DMS53 (cell line): ENCODE results near the gene TCFL5.

Source experiments
- DNase-seq: peaks from one replicate; lab custom pipeline; 2025; lab: John Stamatoyannopoulos, UW

TCFL5 gene

GRCh38 chr20:62822788-62823651 lies 38.6 kb downstream of the TCFL5 start:
- DNase-seq, result peak; percentile 92

DNA sequence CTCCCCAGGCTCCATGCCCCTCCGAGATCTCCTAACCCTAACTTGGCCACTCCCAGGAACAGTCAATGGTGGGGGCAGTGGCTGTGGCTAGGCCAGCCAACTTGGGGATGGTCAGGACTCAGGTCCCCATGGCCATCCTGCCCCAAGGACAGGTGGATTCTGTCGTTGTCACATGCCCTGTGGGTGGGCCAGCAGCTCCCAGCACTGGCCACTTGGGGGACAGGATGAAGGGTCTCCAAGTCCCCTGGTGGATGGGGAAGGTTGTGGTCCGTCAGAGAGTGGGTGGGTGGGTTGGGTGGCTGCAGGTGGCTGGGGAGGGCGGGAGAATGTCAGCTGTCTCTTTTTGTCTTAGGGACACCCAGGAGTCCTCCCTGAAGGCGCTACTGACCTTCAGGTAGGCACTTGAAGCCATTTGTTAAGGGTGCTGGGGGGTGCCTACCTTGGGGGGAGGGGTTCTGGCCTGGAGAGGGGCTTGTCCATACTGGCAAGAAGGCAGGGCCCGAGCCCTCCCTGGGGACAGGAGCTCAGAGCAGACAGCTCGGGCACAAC lies 39.3 kb downstream of the TCFL5 start:
- DNase-seq, result no peak

DNA sequence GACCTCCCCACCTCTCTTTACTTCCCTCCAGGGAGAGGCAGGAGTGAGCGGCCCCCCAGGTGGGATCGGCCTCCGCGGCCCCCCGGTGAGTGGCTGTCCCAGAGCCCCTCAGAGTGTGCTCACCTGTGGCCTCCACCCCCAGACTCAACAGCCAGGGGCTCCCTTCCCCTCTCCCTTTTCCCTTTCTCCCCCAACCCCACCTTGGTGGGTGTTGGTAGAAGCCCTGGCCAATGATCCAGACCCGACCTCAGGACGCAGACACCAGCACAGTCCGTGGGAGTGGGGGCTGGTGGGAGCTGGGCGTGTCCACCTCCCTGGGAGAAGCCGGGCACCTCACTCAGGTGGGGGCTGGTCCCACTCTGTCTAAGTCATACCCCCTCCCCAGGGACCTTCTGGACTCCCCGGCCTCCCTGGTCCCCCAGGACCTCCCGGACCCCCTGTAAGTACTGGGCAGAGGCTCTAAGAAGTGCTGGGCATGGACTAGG lies 39.9 kb downstream of the TCFL5 start:
- DNase-seq, result no peak

DNA sequence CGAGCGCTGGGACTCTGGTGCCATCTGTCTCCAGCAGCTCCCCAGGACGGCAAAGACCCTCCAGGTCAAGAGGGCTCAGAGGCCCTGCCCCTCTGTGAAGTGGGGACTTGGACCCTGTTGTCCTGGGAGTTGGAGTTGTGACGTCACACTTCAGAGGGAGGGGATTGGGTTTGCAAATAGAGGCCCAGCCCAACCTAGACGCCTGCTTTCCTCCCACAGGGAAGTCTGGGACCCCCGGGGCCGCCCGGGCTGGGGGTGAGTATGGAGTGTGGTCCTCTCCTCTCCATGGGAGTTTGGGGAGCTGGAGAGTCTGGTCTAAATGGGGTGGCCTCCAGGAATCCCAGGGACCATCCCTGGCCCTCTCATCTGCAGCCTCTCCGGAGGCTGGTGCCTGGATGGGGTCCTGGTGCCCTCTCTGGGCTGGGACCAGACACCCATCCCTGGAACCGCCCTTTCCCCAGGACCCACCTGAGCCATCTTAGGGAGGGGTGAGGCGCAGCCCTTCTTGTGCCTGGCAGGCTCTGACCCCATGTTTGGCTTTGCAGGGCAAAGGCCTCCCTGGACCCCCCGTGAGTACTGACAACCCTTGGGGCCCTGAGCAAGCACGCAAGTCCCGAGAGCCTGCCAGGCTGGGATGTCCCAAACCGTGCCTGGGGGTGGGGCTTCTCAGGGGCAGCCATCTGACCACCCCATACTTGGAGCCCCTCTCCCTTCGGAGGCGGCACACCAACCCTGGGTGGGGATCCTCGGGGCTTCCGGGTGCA lies 40.5 kb downstream of the TCFL5 start:
- DNase-seq, result no peak

- DNase-seq, result peak; percentile 39
Measured at GRCh38 chr20:62820208-62820961, 41.2 kb downstream of the TCFL5 start.

GRCh38 chr20:62819494-62820174 lies 42.0 kb downstream of the TCFL5 start:
- DNase-seq, result no peak

DNA sequence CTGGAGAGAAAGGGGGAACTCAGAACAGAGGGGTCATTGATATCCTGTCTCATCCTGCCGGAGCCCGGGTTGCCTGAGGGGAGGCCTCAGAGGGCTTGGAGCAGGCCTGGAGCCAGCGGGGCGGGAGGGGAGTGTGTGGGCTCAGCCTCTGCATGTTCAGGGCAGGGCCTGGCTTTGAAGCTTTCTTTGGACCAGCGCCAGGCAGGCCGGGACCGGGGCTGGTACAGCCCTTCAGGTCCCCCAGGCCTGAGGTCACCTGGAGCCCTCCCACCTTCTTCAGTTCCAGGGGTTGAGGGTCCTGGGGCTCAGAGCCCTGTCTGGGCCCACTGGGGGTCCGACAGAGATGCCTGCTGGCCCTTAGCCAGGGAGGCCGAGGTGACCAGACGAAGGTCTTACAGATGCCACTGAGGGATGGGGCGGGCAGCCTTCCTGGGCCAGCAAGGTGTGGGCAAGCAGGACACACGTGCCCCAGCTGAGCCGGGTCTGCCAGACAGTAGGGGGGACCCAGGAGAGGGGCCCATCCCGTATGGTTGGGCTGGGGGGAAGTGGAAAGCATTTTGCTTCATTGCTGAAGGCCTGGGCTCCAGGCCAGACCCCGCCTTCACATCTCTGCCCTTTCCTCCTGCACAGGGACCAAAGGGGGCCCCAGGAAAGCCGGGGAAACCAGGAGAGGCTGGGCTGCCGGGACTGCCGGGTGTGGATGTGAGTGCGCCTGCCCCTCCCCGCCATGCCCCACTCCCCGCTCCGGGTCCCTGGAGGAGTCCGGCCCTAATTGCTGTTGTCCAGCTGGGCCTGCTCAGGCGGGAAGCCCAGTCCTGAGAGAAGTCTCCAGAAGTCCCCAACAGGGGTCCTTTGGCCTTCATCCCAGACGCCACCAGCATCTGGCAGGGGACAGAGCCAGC lies 42.8 kb downstream of the TCFL5 start:
- peak; percentile 36 for DNase-seq

DNA sequence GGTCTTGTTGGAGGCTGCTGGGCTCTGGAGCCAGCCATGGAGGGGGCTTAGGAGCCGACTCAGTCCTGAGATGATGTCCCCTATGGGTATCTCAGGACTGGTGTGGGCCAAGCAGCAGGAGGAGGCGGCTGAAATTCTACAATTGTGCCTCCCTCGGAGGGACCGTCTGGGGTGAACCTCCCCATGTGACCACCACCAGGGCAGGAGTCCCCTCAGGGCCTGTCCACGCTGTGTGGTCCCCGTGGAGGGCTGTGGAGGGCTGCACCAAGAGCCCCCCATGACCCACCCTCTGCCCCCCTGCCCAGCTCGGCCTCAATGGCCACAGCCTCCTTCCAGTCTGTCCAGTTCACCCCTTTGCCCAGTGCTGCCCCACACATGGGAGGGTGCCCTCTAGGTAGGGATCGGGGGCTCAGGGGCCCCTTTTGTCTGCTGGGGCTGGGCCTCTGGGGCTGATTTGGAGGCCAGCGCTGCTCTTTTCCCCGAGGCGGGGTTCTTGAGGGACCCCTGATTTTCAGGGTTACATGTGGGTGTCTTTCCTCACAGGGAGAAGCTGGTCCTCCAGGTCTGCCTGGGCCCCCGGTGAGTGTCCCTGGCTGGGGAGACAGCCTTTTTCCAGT lies 43.5 kb downstream of the TCFL5 start:
- DNase-seq, result no peak

GRCh38 chr20:62816884-62817873 lies 44.4 kb downstream of the TCFL5 start, which contains the start of gene COL9A3:
COL9A3 (plus strand) TSS chr20:62817050; CDS start chr20:62817065, 15 bp downstream.
- DNase-seq, result peak; percentile 41

- DNase-seq, result peak; percentile 35
Measured at GRCh38 chr20:62816031-62816883, 45.4 kb downstream of the TCFL5 start.

GRCh38 chr20:62815066-62815991 lies 46.3 kb downstream of the TCFL5 start:
- DNase-seq, result no peak

- no peak for DNase-seq
Measured at GRCh38 chr20:62814709-62815065, 46.9 kb downstream of the TCFL5 start.

- no peak for DNase-seq
Measured at GRCh38 chr20:62814060-62814708, 47.4 kb downstream of the TCFL5 start.

DNA sequence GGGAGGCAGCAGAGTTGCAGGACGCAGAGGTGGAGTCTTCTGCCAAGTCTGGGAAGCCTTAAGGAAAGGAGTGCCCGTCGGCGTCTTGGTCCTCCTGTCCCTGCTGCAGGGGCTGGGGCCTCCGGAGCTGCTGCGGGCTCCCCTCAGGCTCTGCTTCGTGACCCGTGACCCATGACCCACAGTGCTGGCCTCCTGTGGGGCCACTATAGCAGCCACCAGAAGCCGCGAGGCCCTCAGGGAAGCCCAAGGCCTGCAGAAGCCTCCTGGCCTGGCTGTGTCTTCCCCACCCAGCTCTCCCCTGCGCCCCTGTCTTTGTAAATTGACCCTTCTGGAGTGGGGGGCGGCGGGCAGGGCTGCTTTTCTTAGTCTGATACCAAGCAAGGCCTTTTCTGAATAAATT lies 48.0 kb downstream of the TCFL5 start:
- DNase-seq, result no peak

DNA sequence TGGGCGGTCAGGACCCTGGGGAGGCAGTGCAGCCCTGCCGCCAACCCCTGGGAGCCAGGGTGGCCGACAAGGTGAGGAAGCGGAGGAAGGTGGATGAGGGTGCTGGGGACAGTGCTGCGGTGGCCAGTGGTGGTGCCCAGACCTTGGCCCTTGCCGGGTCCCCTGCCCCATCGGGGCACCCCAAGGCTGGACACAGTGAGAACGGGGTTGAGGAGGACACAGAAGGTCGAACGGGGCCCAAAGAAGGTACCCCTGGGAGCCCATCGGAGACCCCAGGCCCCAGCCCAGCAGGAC lies 48.8 kb downstream of the TCFL5 start:
- DNase-seq, result no peak

- DNase-seq, result no peak
Measured at GRCh38 chr20:62812181-62812906, 49.3 kb downstream of the TCFL5 start.
